Neural progenitor cell (in vitro differentiated cells): ENCODE data around the gene LPCAT2.

Experiments
- CTCF ChIP-seq: fragments of 200-600 bp; sonication (generic); IDR thresholded peaks from 2 replicates; pipeline ENCODE4 v1.5.1; 2017; ENCODE audit warnings: antibody characterized with exemption, mild to moderate bottlenecking
- EZH2 ChIP-seq: fragments of 200-600 bp; sonication (generic); IDR thresholded peaks from 2 replicates; pipeline ENCODE4 v1.6.1; 2017; ENCODE audit warnings: antibody characterized with exemption, mild to moderate bottlenecking, moderate library complexity
- EZH2phosphoT487 ChIP-seq: fragments of 200-600 bp; sonication (generic); IDR thresholded peaks from 2 replicates; pipeline ENCODE4 v1.6.1; 2017; ENCODE audit warnings: antibody characterized with exemption

GRCh38 chr16:55561319-55561848 is 52.5 kb downstream of the LPCAT2 start:
- no peak for TF ChIP-seq CTCF
- no peak for TF ChIP-seq EZH2
- no peak for TF ChIP-seq EZH2phosphoT487
